ENCODE data around the gene PDCL2. TPM values are rescaled to one million over a fixed set of nuclear protein-coding genes. Genes with fewer than 3 reads are reported as not detected.

The PDCL2 gene
- total RNA-seq, 1 experiment from 2014 or later = not detected

DNA sequence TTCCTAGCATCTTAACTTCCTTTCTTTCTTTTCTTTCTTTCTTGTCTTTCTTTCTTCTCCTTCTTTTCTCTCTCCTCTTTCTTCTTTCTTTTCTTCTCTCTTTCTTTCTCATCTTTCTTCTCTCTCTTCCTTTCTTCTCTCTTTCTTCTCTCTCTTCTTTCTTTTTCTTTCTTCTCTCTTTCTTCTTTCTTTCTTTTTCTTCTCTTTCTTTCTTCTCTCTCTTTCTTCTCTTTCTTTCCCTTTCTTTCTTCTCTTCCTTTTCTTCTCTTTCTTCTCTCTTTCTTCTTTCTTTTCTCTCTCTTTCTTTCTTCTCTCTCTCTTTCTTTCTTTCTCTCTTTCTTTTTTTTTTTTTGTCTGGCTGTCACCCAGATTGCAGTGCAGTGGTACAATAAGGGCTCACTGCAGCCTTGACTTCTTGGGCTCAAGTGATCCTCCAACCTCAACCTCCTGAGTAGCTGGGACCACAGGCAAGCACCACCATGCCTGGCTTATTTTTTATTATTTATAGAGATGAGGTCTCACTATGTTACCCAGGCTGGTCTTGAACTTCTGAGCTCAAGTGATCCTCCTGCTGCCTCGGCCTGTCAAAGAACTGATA is 26.6 kb upstream of the PDCL2 start:
- Histone ChIP-seq H4K91ac (ENCODE audit: insufficient read length, low read depth, low read length) (no peak overlapping the region), H3K56ac (ENCODE audit: insufficient read length, low read depth, low read length) (no peak overlapping the region), H2BK5ac (ENCODE audit: insufficient read length, low read length) (no peak overlapping the region), H2AK5ac (ENCODE audit: insufficient read length, low read length) (no peak overlapping the region), H3K18ac (ENCODE audit: insufficient read length, low read depth, low read length) (no peak overlapping the region), H3K4me1 (ENCODE audit: insufficient read depth, low read length) (no peaks in the 10 kb centered on the region), H3K4me2 (ENCODE audit: insufficient read depth, insufficient read length, low read length) (no peak overlapping the region), H3K9ac (ENCODE audit: extremely low read depth, insufficient read length, low read length) (no peak overlapping the region), H3K23ac (ENCODE audit: insufficient read length, low read depth, low read length) (no peak overlapping the region), H4K5ac (ENCODE audit: insufficient read length, low read depth, low read length) (no peak overlapping the region), H3K27ac (ENCODE audit: insufficient read length, low read depth, low read length) (no peak overlapping the region), H2AFZ (ENCODE audit: low read length) (no peak overlapping the region), H3K23me2 (ENCODE audit: insufficient read length, low read depth, low read length, poor library complexity, severe bottlenecking) (no peaks in the 10 kb centered on the region), H4K20me1 (ENCODE audit: control insufficient read depth, insufficient read depth, insufficient read length) (no peaks in the 10 kb centered on the region), H2BK120ac (ENCODE audit: low read depth, low read length, poor library complexity, severe bottlenecking) (no peak overlapping the region), H2BK15ac (ENCODE audit: low read depth, low read length) (no peak overlapping the region), H3K79me2 (ENCODE audit: insufficient read depth, low read length) (no peaks in the 10 kb centered on the region), H4K8ac (replicated peaks; ENCODE audit: insufficient read length, low read depth, low read length) (no peak overlapping the region), H2BK12ac (ENCODE audit: insufficient read length, low read depth, low read length) (no peak overlapping the region), H3K27me3 (ENCODE audit: insufficient read depth, low read length) (no peaks in the 10 kb centered on the region), H3K4ac (ENCODE audit: low read depth, low read length) (no peak overlapping the region), H3K9me3 (ENCODE audit: control insufficient read depth, low read depth, low read length) (no peaks in the 10 kb centered on the region), H3K79me1 (ENCODE audit: insufficient read depth, low read depth, low read length, poor library complexity, severe bottlenecking) (no peaks in the 10 kb centered on the region), H2BK20ac (ENCODE audit: low read depth, low read length, poor library complexity, severe bottlenecking) (no peak overlapping the region), H3T11ph (ENCODE audit: low read length) (no peak overlapping the region), H3K14ac (ENCODE audit: insufficient read depth, low read length) (no peak overlapping the region)
- TF ChIP-seq, protein P1, sequence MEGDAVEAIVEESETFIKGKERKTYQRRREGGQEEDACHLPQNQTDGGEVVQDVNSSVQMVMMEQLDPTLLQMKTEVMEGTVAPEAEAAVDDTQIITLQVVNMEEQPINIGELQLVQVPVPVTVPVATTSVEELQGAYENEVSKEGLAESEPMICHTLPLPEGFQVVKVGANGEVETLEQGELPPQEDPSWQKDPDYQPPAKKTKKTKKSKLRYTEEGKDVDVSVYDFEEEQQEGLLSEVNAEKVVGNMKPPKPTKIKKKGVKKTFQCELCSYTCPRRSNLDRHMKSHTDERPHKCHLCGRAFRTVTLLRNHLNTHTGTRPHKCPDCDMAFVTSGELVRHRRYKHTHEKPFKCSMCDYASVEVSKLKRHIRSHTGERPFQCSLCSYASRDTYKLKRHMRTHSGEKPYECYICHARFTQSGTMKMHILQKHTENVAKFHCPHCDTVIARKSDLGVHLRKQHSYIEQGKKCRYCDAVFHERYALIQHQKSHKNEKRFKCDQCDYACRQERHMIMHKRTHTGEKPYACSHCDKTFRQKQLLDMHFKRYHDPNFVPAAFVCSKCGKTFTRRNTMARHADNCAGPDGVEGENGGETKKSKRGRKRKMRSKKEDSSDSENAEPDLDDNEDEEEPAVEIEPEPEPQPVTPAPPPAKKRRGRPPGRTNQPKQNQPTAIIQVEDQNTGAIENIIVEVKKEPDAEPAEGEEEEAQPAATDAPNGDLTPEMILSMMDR (conservative IDR thresholded peaks at IDR 0.05) = no peak
- H3K9me3 Mint-ChIP-seq = peaks cover 0 to 8% of the 10 kb centered on the region in 2 experiments; a peak in 1 of 5 replicates
- WGBS (ENCODE audit: extremely low coverage, insufficient read length, low lambda C conversion rate) = no CpG with 5 or more reads among the region's 1 CpG
- no peaks in the 10 kb centered on the region; the same call in 1 of the 2 replicates for H3K27me3 Mint-ChIP-seq (ENCODE audit: low read depth)
- peaks cover 0 to 9% (median 7%) of the 10 kb centered on the region in 3 experiments; a peak in 3 of 7 replicates for H3K36me3 Mint-ChIP-seq (ENCODE audit: insufficient read depth in 1 of 3, low read depth in 3 of 3)
- DNase-seq = no peak
- peak overlapping the region in 2 of 3 experiments; percentile 76 to 93; a peak in 2 of 7 replicates for H3K27ac Mint-ChIP-seq
- H3K4me3 Mint-ChIP-seq = peak overlapping the region; percentile 57 to 75
- peaks cover 2 to 10% of the 10 kb centered on the region in 2 experiments; a peak in 3 of 4 replicates for H3K4me1 Mint-ChIP-seq
